ENCODE data around the gene CCDC182.

DNA sequence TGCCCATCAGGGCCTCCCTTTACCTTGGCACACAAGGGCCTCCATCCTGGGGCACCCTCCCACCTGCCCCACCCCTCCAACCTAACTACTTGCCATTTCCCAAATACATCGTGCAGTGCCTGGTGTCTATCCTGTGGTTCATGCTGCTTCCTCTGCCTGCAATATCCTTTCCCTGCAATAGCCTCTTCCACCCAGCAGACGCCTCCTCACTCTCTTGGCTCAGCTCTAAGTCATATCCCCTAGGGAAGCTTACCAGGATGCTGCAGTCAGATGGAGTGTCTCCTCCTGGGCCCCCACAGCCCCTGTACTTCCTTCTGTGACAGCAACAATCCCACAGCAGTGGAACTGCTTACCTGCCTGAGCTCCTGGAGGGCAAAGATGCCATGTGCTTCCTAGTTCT is 36.7 kb downstream of the CCDC182 start:
- TF ChIP-seq CREB1 (IDR thresholded peaks at IDR 0.05; ENCODE audit: low read depth) (no peak), TAF1 (IDR thresholded peaks at IDR 0.05; ENCODE audit: low read depth) (no peak), RAD21 (IDR thresholded peaks at IDR 0.05; ENCODE audit: low read depth) (no peak), FOXM1 (IDR thresholded peaks at IDR 0.05; ENCODE audit: borderline replicate concordance, low read depth) (no peak), YY1 (IDR thresholded peaks at IDR 0.05; ENCODE audit: low read depth) (no peak), EGR1 (IDR thresholded peaks at IDR 0.05) (no peak)
- TF ChIP-seq, protein P1, sequence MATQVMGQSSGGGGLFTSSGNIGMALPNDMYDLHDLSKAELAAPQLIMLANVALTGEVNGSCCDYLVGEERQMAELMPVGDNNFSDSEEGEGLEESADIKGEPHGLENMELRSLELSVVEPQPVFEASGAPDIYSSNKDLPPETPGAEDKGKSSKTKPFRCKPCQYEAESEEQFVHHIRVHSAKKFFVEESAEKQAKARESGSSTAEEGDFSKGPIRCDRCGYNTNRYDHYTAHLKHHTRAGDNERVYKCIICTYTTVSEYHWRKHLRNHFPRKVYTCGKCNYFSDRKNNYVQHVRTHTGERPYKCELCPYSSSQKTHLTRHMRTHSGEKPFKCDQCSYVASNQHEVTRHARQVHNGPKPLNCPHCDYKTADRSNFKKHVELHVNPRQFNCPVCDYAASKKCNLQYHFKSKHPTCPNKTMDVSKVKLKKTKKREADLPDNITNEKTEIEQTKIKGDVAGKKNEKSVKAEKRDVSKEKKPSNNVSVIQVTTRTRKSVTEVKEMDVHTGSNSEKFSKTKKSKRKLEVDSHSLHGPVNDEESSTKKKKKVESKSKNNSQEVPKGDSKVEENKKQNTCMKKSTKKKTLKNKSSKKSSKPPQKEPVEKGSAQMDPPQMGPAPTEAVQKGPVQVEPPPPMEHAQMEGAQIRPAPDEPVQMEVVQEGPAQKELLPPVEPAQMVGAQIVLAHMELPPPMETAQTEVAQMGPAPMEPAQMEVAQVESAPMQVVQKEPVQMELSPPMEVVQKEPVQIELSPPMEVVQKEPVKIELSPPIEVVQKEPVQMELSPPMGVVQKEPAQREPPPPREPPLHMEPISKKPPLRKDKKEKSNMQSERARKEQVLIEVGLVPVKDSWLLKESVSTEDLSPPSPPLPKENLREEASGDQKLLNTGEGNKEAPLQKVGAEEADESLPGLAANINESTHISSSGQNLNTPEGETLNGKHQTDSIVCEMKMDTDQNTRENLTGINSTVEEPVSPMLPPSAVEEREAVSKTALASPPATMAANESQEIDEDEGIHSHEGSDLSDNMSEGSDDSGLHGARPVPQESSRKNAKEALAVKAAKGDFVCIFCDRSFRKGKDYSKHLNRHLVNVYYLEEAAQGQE (IDR thresholded peaks at IDR 0.05; ENCODE audit: low read depth), result no peak
